GM12878 (cell line): ENCODE measurements around the gene CD53. TPM values are rescaled to one million over a fixed set of nuclear protein-coding genes. Genes with fewer than 3 reads are reported as not detected.

Experiments
- ATAC-seq: fragments of 200-7000 bp; cut with Tn5 transposase; 3 replicates; pipeline ENCODE4 v1.9.1; 2020; ENCODE audit warnings: mild to moderate bottlenecking, moderate library complexity
- BruUV-seq: library from RNA; stranded (reverse); fragments of 400-500 nt; replicated peaks from 2 replicates; lab custom pipeline; 2021; lab: Mats Ljungman, UMichigan
- CTCF ChIA-PET: fragments of 300-600 bp; sonication (Branson Sonifier 250); formaldehyde crosslinking; extraction: SDS; loops from one replicate; lab custom pipeline; 2021; ENCODE audit warnings: inconsistent platforms; lab: Yijun Ruan, JAX
- POLR2A ChIA-PET: fragments of 350-600 bp; formaldehyde crosslinking; extraction: SDS; loops from one replicate; lab custom pipeline; 2021; ENCODE audit warnings: inconsistent platforms; lab: Charles Lee
- RAD21 ChIA-PET: fragments of 300-600 bp; sonication (Branson Sonifier 250); formaldehyde crosslinking; loops from one replicate; lab custom pipeline; 2023; ENCODE audit warnings: antibody characterized with exemption; ENCODE audit not compliant: unreplicated experiment; lab: Charles Lee
- SMC1A ChIA-PET: fragments of 300-600 bp; sonication (Branson Sonifier 250); formaldehyde crosslinking; loops from one replicate; lab custom pipeline; 2023; ENCODE audit not compliant: unreplicated experiment, uncharacterized antibody; lab: Charles Lee
- DNase-seq: peaks from one replicate; pipeline ENCODE4 v3.0.0-alpha.2; 2011; ENCODE audit warnings: low read depth, low spot score
- FAIRE-seq: peaks from 3 replicates; lab custom pipeline; 2011; peaks lifted over from hg19 to GRCh38; lab: Jason Lieb, UNC
- H2AFZ ChIP-seq: 2 replicates; pipeline ENCODE4 v1.6.0; 2011; ENCODE audit warnings: low read depth, low read length, control low read depth; ENCODE audit not compliant: control insufficient read depth
- H3K27ac ChIP-seq: 2 replicates; pipeline ENCODE4 v1.5.1; 2011; ENCODE audit warnings: control low read depth; ENCODE audit not compliant: control insufficient read depth, insufficient read depth
- H3K27me3 ChIP-seq, 2 experiments: replicated peaks in 1 of 2; 2 replicates each; pipeline versions ENCODE4 v1.6.0 to v1.6.1; 2011; ENCODE audit warnings: low read length in 1 of 2; ENCODE audit not compliant: control insufficient read depth in 2 of 2, insufficient read depth in 2 of 2
- H3K36me3 ChIP-seq, 2 experiments: 2 replicates each; pipeline ENCODE4 v1.5.1; 2011; ENCODE audit warnings: low read length in 1 of 2; ENCODE audit not compliant: control insufficient read depth in 2 of 2, insufficient read depth in 2 of 2
- H3K4me1 ChIP-seq: 2 replicates; pipeline ENCODE4 v1.6.1; 2011; ENCODE audit warnings: mild to moderate bottlenecking, low read length, moderate library complexity, mixed read lengths; ENCODE audit not compliant: control insufficient read depth, insufficient read depth
- H3K4me2 ChIP-seq: 2 replicates; pipeline ENCODE4 v1.6.0; 2011; ENCODE audit warnings: control low read depth; ENCODE audit not compliant: control insufficient read depth, insufficient read depth
- H3K4me3 ChIP-seq: fragments of 200-600 bp; sonication (generic); 2 replicates; pipeline ENCODE4 v1.5.1; 2016
- H3K79me2 ChIP-seq: 2 replicates; pipeline ENCODE4 v1.6.0; 2011; ENCODE audit warnings: low read length; ENCODE audit not compliant: control insufficient read depth, insufficient read depth
- H3K9ac ChIP-seq: 2 replicates; pipeline ENCODE4 v1.8.0; 2011; ENCODE audit warnings: low read length, control low read depth, mixed read lengths; ENCODE audit not compliant: control insufficient read depth, insufficient read depth
- H3K9me3 ChIP-seq: replicated peaks from 3 replicates; pipeline ENCODE4 v1.5.1; 2011; ENCODE audit warnings: mild to moderate bottlenecking, low read length; ENCODE audit not compliant: control insufficient read depth, insufficient read depth
- H4K20me1 ChIP-seq: 2 replicates; pipeline ENCODE4 v1.6.0; 2011; ENCODE audit not compliant: control insufficient read depth, insufficient read depth
- EGR1 ChIP-seq, 2 experiments: IDR thresholded peaks; 1 replicate in 1 of 2; 2 replicates in 1 of 2; pipeline ENCODE4 v1.6.1; 2011 to 2012; ENCODE audit warnings: low read depth in 2 of 2, low read length in 2 of 2, borderline replicate concordance in 1 of 2, mild to moderate bottlenecking in 1 of 2, moderate library complexity in 1 of 2
- POLR2AphosphoS5 ChIP-seq: IDR thresholded peaks from 2 replicates; pipeline ENCODE4 v1.6.1; 2011; ENCODE audit warnings: mild to moderate bottlenecking, low read length, inconsistent platforms
- RELB ChIP-seq: fragments of 450-650 bp; IDR thresholded peaks from 2 replicates; pipeline ENCODE4 v1.6.1; 2017; ENCODE audit warnings: low read depth, mild to moderate bottlenecking, moderate library complexity
- YBX1 ChIP-seq: fragments of 450-650 bp; IDR thresholded peaks from 2 replicates; pipeline ENCODE4 v1.6.1; 2016; ENCODE audit warnings: antibody characterized with exemption
- YY1 ChIP-seq: IDR thresholded peaks from 2 replicates; pipeline ENCODE4 v1.6.1; 2011; ENCODE audit warnings: low read depth, mild to moderate bottlenecking, low read length
- ZNF24 ChIP-seq: fragments of 450-650 bp; IDR thresholded peaks from 2 replicates; pipeline ENCODE4 v1.6.1; 2017; ENCODE audit warnings: antibody characterized with exemption, mild to moderate bottlenecking
- WGBS: methylation state at CpG from one replicate; pipeline ENCODE4 v1.1.6; 2016; ENCODE audit warnings: low lambda C conversion rate; ENCODE audit not compliant: insufficient replicate concordance, insufficient coverage; ENCODE audit errors: missing lambda C conversion rate; 5-methylcytosine and 5-hydroxymethylcytosine counted together
- in situ Hi-C: fragments of 300-500 bp; cut with MboI; formaldehyde crosslinking; loops from 9 replicates; pipeline ENCODE4 v1.14.3; 2018; ENCODE audit warnings: mixed read lengths
- intact Hi-C: fragments of 100-400 bp; cut with micrococcal nuclease; formaldehyde crosslinking; loops from one replicate; pipeline ENCODE4 v1.14.2; 2022; ENCODE audit not compliant: unreplicated experiment
- polyA plus RNA-seq, 11 experiments: library from polyadenylated mRNA; depleted of rRNA in 4 of 11; unstranded in 6 of 11; stranded (reverse) in 5 of 11; fragments of >200 nt; fragmentation: Nextera tagmentation in 4 of 11; fragmentation: Illumina TruSeq in 1 of 11; extraction: Ambion mirVana in 4 of 11; extraction: Trizol in 1 of 11; gene quantifications; 1 replicate in 1 of 11; 2 replicates in 10 of 11; pipeline versions ENCODE4 v1.2.1 to v1.2.3, GENCODE V29; 2011 to 2016; ENCODE audit warnings: inconsistent platforms in 2 of 11, missing spikeins in 2 of 11, low read depth in 1 of 11
- total RNA-seq, 4 experiments: library from RNA; depleted of rRNA in 3 of 4; stranded (reverse); fragments of >200 nt in 3 of 4; fragmentation: Illumina TruSeq in 1 of 4; extraction: Trizol in 1 of 4; gene quantifications; 2 replicates each; pipeline versions ENCODE4 v1.2.1 to v1.2.3, GENCODE V29; 2013 to 2021

The CD53 gene
- total and polyA plus RNA-seq, 10 of the 15 experiments (the other 5 are each of a cell fraction or from before 2014, with no cell fraction given): 350 to 1,389 (median 538) TPM

- CTCF ChIA-PET: interaction anchor here (1.5 to 4.0 kb wide), 3 partner anchors 11 to 69 kb away, joined by 3 to 16 read pairs (median 5); no protein-coding TSS in a partner anchor
- SMC1A ChIA-PET: no interaction called here
Observed at GRCh38 chr1:110850145-110850544, 22.8 kb upstream of the CD53 start.

More at GRCh38 chr1:110850145-110850544, 22.8 kb upstream of the CD53 start:
- DNase-seq (no peak), FAIRE-seq (no peak), ATAC-seq (no peak)
- Histone ChIP-seq H2AFZ (no peak overlapping the region), H4K20me1 (no peaks in the 10 kb centered on the region), H3K4me2 (no peak overlapping the region), H3K9ac (no peak overlapping the region), H3K36me3 (no peaks in the 10 kb centered on the region), H3K27ac (no peak overlapping the region), H3K79me2 (no peaks in the 10 kb centered on the region), H3K4me3 (no peak overlapping the region), H3K27me3 (no peaks in the 10 kb centered on the region), H3K4me1 (no peaks in the 10 kb centered on the region), H3K9me3 (no peaks in the 10 kb centered on the region)
- no TSS peak for BruUV-seq
- ChIA-PET RAD21 (interaction anchor here (1.4 kb wide), 1 partner anchor 21 kb away, joined by 3 read pairs; no protein-coding TSS in a partner anchor), POLR2A (no interaction called here)
- in situ Hi-C loops: no loop called here
- intact Hi-C loops: no loop called here
- WGBS: 43% methylated on average over 2 of the region's 2 CpGs
- TF ChIP-seq ZNF24 (no peak), YBX1 (no peak), RELB (no peak), EGR1 (IDR thresholded peaks at IDR 0.05; ENCODE audit: borderline replicate concordance in 1 of 2, low read depth in 2 of 2, low read length in 2 of 2) (no peak), POLR2AphosphoS5 (no peak), YY1 (no peak)
